NCI-H2107 treated with DMSO at 0.1 percent for 48 hours (cell line): ENCODE data around the gene NRK.
A peak's percentile ranks its signal among the peaks of the same experiment; 100 is the strongest.
"Not testable (repeated sequence)": the region's sequence is repeated elsewhere in the genome, so short reads cannot be mapped to it uniquely, and the experiment has no call there.

Experiments
- DNase-seq: peaks from one replicate; lab custom pipeline; 2025; ENCODE audit not compliant: unreplicated experiment; lab: John Stamatoyannopoulos, UW

Gene NRK

GRCh38 chrX:105876658-105877057, 54.3 kb downstream of the NRK start:
- no peak for DNase-seq

GRCh38 chrX:105880491-105880890, 58.2 kb downstream of the NRK start:
- no peak for DNase-seq

GRCh38 chrX:105882581-105883275, 60.4 kb downstream of the NRK start:
- DNase-seq, result peak; percentile 12

- no peak for DNase-seq
Observed at GRCh38 chrX:105894721-105895120, 72.4 kb downstream of the NRK start.

GRCh38 chrX:105909576-105909975, 87.2 kb downstream of the NRK start:
- DNase-seq, result no peak

GRCh38 chrX:105910563-105911105, 88.3 kb downstream of the NRK start:
- DNase-seq, result no peak

GRCh38 chrX:105945266-105945665, 122.9 kb downstream of the NRK start:
- no peak for DNase-seq

GRCh38 chrX:105969487-105969886, 147.1 kb downstream of the NRK start:
- DNase-seq, result no peak

GRCh38 chrX:105972690-105973386, 150.5 kb downstream of the NRK start:
- no peak for DNase-seq

GRCh38 chrX:105973387-105973739, 151.0 kb downstream of the NRK start:
- no peak for DNase-seq

- DNase-seq, result no peak
Observed at GRCh38 chrX:105975382-105975781, 153.0 kb downstream of the NRK start.

- no peak for DNase-seq
Observed at GRCh38 chrX:105981772-105982485, 159.6 kb downstream of the NRK start.

GRCh38 chrX:105988487-105988886, 166.1 kb downstream of the NRK start:
- not testable (repeated sequence) for DNase-seq

- no peak for DNase-seq
Observed at GRCh38 chrX:105999294-105999693, 177.0 kb downstream of the NRK start.

- DNase-seq, result no peak
Observed at GRCh38 chrX:106000203-106000602, 177.9 kb downstream of the NRK start.

- not testable (repeated sequence) for DNase-seq
Observed at GRCh38 chrX:106000609-106001008, 178.3 kb downstream of the NRK start.

- no peak for DNase-seq
Observed at GRCh38 chrX:106005684-106006083, 183.3 kb downstream of the NRK start.

GRCh38 chrX:106007815-106008214, 185.5 kb downstream of the NRK start:
- DNase-seq, result no peak
